ENCODE data around the gene RPL27. TPM values are rescaled to one million over a fixed set of nuclear protein-coding genes. Genes with fewer than 3 reads are reported as not detected.

Gene RPL27
- total and polyA plus RNA-seq, 2 of the 13 experiments (the other 11 are each of a cell fraction or from before 2014, with no cell fraction given): 1,585 to 5,840 TPM

DNA sequence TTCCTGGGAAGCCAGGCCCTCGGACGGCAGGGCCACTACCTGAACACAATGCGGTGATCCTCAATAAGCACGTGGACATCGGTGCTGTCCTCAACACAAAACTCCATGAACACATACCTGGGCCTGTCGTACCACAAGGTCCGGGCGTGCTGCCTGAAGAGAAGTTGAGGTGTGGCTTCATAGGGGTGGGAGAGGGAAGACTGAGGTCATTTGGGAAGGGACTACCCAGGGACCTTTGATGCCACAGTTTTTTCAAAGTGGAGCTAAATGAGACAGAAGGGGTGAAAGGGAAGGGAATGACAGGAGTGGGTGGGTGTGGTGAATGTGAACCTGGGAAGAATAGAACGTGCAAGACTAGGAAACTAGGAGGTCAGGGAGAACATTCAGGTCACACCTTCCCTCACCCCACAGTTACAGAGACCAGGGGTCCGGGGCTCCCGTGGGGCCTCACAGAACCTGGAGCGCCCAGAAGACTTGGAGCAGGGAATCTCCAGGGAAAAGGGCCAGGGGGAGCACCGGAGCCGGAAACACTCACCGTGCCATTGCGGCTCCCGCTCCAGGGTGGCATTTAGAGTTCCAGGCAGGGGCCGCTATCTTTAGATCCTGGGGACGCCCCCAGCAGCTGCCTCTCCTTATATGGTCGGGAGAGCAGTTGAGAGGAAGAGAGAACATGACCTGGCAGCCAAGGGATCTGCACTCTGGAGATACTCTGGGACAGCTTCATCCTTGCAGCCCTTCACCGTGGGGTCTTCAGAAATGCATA lies 18.5 kb upstream of the RPL27 start, which contains the start of gene PTGES3L (continued):
- TF ChIP-seq, protein P1, sequence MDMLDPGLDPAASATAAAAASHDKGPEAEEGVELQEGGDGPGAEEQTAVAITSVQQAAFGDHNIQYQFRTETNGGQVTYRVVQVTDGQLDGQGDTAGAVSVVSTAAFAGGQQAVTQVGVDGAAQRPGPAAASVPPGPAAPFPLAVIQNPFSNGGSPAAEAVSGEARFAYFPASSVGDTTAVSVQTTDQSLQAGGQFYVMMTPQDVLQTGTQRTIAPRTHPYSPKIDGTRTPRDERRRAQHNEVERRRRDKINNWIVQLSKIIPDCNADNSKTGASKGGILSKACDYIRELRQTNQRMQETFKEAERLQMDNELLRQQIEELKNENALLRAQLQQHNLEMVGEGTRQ (IDR thresholded peaks at IDR 0.05; ENCODE audit: low read depth, low read length): no peak
- TF ChIP-seq, protein P1 (CRISPR knock-in tag; IDR thresholded peaks at IDR 0.05; ENCODE audit: borderline replicate concordance): peak; percentile 52; the same call in 1 of the 2 replicates
- TF ChIP-seq SIX4 (CRISPR knock-in tag; IDR thresholded peaks at IDR 0.05) (no peak), MATR3 (CRISPR knock-in tag; IDR thresholded peaks at IDR 0.05) (no peak), ARNTL (CRISPR knock-in tag; IDR thresholded peaks at IDR 0.05) (no peak), SP1 (IDR thresholded peaks at IDR 0.05) (no peak), SP1 (CRISPR knock-in tag; IDR thresholded peaks at IDR 0.05) (0 out of 2 replicates have a peak, but pooled peaks have one; percentile 12), ZBTB21 (CRISPR knock-in tag; IDR thresholded peaks at IDR 0.05) (no peak), ZHX2 (IDR thresholded peaks at IDR 0.05; ENCODE audit: low read depth) (no peak), ZHX2 (CRISPR knock-in tag; IDR thresholded peaks at IDR 0.05; ENCODE audit: borderline replicate concordance) (no peak), ZNF841 (CRISPR knock-in tag; IDR thresholded peaks at IDR 0.05; ENCODE audit: borderline replicate concordance) (no peak), HIVEP1 (CRISPR knock-in tag; IDR thresholded peaks at IDR 0.05) (no peak; the same call in 1 of the 2 replicates), REXO4 (CRISPR knock-in tag; IDR thresholded peaks at IDR 0.05; ENCODE audit: borderline replicate concordance) (no peak), ZFP37 (CRISPR knock-in tag; IDR thresholded peaks at IDR 0.05; ENCODE audit: borderline replicate concordance) (peak; percentile 67; the same call in 1 of the 2 replicates), ZNF232 (CRISPR knock-in tag; IDR thresholded peaks at IDR 0.05; ENCODE audit: borderline replicate concordance) (peak; percentile 84; the same call in 1 of the 2 replicates), POLR2G (IDR thresholded peaks at IDR 0.05; ENCODE audit: low read depth, low read length) (peak; percentile 63), RFX1 (IDR thresholded peaks at IDR 0.05) (no peak), STAG1 (CRISPR knock-in tag; IDR thresholded peaks at IDR 0.05) (peak; percentile 12; the same call in 1 of the 2 replicates), FLYWCH1 (CRISPR knock-in tag; IDR thresholded peaks at IDR 0.05) (no peak), MXI1 (IDR thresholded peaks at IDR 0.05; ENCODE audit: borderline replicate concordance, low read depth, low read length) (no peak), DNMT1 (CRISPR knock-in tag; IDR thresholded peaks at IDR 0.05) (no peak; the same call in none of the 2 replicates)
- TF ChIP-seq, protein P2, sequence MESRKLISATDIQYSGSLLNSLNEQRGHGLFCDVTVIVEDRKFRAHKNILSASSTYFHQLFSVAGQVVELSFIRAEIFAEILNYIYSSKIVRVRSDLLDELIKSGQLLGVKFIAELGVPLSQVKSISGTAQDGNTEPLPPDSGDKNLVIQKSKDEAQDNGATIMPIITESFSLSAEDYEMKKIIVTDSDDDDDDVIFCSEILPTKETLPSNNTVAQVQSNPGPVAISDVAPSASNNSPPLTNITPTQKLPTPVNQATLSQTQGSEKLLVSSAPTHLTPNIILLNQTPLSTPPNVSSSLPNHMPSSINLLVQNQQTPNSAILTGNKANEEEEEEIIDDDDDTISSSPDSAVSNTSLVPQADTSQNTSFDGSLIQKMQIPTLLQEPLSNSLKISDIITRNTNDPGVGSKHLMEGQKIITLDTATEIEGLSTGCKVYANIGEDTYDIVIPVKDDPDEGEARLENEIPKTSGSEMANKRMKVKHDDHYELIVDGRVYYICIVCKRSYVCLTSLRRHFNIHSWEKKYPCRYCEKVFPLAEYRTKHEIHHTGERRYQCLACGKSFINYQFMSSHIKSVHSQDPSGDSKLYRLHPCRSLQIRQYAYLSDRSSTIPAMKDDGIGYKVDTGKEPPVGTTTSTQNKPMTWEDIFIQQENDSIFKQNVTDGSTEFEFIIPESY (CRISPR knock-in tag; IDR thresholded peaks at IDR 0.05): no peak

Data from HepG2 (cell line).